CD4-positive, alpha-beta T cell treated with Interleukin-4 for 1 hour (primary cell): Measurements from ENCODE around the gene LEP.

ENCODE experiments used
- DNase-seq, 2 donors: peaks; one replicate each; pipeline ENCODE4 v3.0.0-alpha.2; 2020 to 2022

Gene LEP

GRCh38 chr7:128251337-128251736 is 10.3 kb downstream of the LEP start:
- no peak for DNase-seq

GRCh38 chr7:128253701-128254100 is 12.6 kb downstream of the LEP start:
- DNase-seq, result no peak

- DNase-seq, result no peak
Observed at GRCh38 chr7:128254470-128254869, 13.4 kb downstream of the LEP start.

- no peak for DNase-seq
Observed at GRCh38 chr7:128255271-128255670, 14.2 kb downstream of the LEP start.

- DNase-seq, result no peak
Observed at GRCh38 chr7:128257458-128257857, 16.4 kb downstream of the LEP start.

GRCh38 chr7:128259131-128260061 is 18.3 kb downstream of the LEP start:
- DNase-seq, result no peak

- DNase-seq, result no peak
Observed at GRCh38 chr7:128260069-128260795, 19.2 kb downstream of the LEP start.

- DNase-seq, result no peak
Observed at GRCh38 chr7:128262273-128263028, 21.4 kb downstream of the LEP start.

- DNase-seq, result no peak
Observed at GRCh38 chr7:128263420-128263819, 22.3 kb downstream of the LEP start.

GRCh38 chr7:128264477-128264876 is 23.4 kb downstream of the LEP start:
- DNase-seq, result no peak

GRCh38 chr7:128265156-128265905 is 24.3 kb downstream of the LEP start:
- DNase-seq, result no peak

GRCh38 chr7:128265906-128266300 is 24.8 kb downstream of the LEP start:
- no peak for DNase-seq

GRCh38 chr7:128266529-128266882 is 25.4 kb downstream of the LEP start:
- DNase-seq, result no peak

GRCh38 chr7:128266883-128267594 is 26.0 kb downstream of the LEP start:
- no peak for DNase-seq

- no peak for DNase-seq
Observed at GRCh38 chr7:128267595-128267924, 26.5 kb downstream of the LEP start.

GRCh38 chr7:128268233-128268632 is 27.2 kb downstream of the LEP start:
- DNase-seq, result no peak

- DNase-seq, result no peak
Observed at GRCh38 chr7:128270826-128271272, 29.8 kb downstream of the LEP start.

- DNase-seq, result no peak
Observed at GRCh38 chr7:128271471-128271941, 30.4 kb downstream of the LEP start.

- no peak for DNase-seq
Observed at GRCh38 chr7:128271942-128272481, 30.9 kb downstream of the LEP start.

- no peak for DNase-seq
Observed at GRCh38 chr7:128274246-128274883, 33.3 kb downstream of the LEP start.
